Stromal cell of bone marrow (primary cell): ENCODE measurements around the gene CCDC178.

ENCODE experiments used
- DNase-seq: peaks from one replicate; pipeline ENCODE4 v3.0.0-alpha.2; 2012; ENCODE audit warnings: low read depth

Gene CCDC178

DNA sequence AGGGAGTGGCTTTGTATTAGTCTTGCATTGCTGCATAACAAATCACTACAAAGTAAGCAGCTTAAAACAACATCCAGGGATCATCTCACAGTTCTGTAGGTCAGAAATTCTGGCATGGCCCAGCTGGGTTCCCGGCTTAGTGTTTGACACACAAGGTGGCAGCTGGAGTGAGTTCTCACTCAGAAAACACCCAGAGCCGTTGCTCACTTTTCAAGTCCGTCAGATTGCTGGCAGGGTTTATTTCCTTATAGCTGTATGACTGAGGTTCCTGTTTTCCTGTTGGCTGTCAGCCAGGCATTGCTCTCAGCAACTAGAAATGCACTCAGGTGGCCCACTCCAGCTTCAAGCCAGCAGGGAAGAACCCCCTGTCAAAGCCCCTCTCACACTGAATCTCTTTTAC, 324.1 kb downstream of the CCDC178 start:
- DNase-seq = no peak

GRCh38 chr18:33115917-33116316, 324.6 kb downstream of the CCDC178 start:
- DNase-seq = no peak

GRCh38 chr18:33115476-33115875, 325.0 kb downstream of the CCDC178 start:
- DNase-seq = no peak

- no peak for DNase-seq
These were observed 325.8 kb downstream of the CCDC178 start for GRCh38 chr18:33114749-33115148.

- DNase-seq = no peak
These were observed 327.1 kb downstream of the CCDC178 start for GRCh38 chr18:33113416-33113815.

GRCh38 chr18:33107511-33107910, 333.0 kb downstream of the CCDC178 start:
- DNase-seq = no peak

GRCh38 chr18:33101316-33101715, 339.2 kb downstream of the CCDC178 start:
- no peak for DNase-seq

GRCh38 chr18:33099626-33100025, 340.9 kb downstream of the CCDC178 start:
- no peak for DNase-seq

GRCh38 chr18:33097126-33097525, 343.4 kb downstream of the CCDC178 start:
- DNase-seq = no peak

DNA sequence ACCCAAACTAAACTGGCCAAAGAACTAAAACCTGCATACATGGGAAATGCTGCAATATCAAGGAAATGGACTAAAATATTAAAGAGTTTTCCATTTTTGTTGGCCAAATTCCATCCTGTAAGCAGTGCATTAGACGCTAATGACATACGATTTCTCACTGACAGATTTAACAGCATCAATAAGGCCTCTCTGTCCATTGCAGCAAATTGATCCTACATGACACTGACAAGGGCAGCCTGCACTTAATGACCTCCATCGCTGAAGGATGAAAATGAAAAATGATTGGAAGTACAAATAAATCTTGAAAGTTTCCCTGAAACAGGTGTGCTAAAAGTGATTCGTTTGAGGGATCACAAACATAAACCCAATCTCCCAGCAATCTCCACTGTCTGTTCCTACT, 350.1 kb downstream of the CCDC178 start:
- no peak for DNase-seq

DNA sequence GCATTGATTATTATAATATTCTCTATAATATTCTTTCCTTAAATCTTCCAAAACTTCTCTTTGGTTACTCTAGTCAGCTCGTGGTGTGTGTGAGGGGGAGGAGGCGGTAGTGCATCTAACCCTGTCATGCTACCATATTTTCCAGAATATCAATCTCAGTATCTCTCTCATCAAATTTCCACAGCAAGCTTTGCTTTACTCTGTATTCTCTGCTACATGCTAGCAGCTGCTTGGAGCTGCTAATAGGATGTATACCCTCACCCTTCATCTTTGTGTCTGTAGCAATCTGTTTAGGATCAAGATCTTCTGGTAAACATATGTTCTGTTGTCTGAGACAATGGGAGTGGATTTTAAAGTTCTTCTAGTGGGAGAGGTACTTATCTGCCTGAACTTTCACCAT, 363.9 kb downstream of the CCDC178 start:
- no peak for DNase-seq

- no peak for DNase-seq
These were observed 366.4 kb downstream of the CCDC178 start for GRCh38 chr18:33074125-33074524.

DNA sequence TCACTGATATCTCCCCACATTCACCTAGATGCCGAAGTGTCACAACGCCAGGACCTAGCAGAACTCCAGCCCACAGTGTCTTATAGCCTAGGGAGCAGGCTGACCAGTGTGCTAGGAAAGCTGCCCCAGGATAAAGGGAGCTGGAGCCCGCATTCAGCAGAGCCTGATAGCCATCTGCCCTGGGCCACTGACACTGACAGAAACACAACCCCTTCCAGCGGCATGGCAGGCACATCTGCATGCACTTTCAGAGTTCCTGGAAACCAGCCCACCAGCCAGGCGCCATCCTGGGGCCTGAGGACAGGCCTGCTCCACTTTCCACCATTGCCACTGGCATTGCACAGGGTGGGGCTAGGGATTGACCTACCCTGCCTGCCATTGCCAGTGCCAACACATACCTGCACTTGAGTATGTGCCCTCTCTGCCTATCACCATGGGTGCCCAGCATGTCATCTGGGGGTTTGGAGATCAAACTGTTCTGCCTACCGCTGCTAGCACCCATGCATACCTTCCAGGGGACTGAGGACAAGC, 377.6 kb downstream of the CCDC178 start:
- no peak for DNase-seq

- no peak for DNase-seq
These were observed 387.6 kb downstream of the CCDC178 start for GRCh38 chr18:33052886-33053285.

DNA sequence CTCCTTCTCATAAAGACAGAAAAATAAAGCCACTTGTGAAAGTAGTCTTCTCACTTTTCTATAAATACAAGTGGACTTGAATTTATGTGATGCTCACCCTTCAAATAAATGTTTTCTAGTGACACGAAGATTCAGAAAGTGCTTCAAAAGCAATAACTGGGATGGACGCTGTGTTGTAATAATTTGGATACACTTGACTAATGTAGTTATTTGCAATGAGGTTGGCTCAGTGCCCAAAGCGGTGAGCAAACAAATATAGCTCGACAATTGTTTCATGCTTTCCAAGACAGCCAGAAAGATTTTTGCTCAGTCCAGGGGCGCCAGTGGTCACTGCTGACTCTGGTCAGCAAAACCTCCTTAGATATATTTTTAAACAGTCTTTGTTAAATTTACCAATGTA, 389.1 kb downstream of the CCDC178 start:
- DNase-seq = no peak

GRCh38 chr18:33040213-33040612, 400.3 kb downstream of the CCDC178 start:
- DNase-seq = no peak

- peak; percentile 68 for DNase-seq
These were observed 405.6 kb downstream of the CCDC178 start for GRCh38 chr18:33034945-33035344.

DNA sequence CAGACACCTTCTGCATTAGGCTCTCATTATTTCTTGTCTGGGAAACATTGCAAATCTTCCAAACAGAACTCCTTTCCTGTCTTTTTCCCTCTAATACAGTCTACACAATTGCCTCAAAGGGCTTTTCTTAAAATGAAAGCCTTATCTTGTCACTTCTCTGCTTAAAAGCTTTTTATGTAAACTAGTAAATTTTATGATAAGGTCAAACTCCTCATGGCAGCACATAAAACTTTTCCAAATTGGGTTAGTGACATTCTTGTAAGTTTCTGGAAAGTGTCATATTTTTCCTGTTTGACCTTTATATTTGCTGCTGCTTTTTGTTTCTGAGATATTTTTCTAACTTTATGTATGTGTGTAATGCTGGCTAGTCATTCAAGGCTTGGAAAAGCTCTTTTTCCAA, 406.3 kb downstream of the CCDC178 start:
- no peak for DNase-seq

DNA sequence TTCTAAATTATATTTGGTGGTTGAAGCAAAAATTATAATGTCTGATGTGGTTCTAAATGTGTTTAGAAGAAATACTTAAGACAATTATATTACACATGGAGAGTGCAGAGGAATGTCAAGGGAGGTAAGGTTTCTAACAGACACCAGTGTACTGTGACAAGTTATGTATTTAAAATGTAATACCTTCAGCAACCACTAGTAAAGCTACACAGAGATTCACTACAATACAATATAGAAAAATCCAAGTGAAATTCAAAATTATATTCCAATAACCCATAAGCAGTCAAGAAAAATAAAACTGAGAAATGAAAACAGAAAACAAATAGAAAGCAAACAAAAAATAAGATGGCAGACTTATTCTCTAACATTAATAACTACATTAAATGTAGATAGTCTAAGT, 418.2 kb downstream of the CCDC178 start:
- no peak for DNase-seq

DNA sequence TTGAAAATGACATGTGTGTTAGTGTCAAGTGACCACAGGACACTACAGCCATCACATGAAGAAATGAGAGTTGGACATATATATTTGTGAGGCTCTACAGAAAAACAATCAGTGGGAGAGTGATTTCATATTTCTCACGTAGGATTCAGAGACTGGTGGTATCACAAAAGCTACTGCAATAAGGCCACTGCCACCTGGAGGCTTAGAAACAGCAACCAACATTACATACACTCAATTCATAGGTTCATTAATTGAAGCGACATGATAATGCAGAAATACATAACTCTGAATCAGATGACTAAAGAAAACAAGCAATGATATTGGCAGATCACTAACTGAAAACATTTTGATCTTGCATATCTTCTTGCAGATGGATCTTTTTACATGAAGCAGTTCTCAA, 419.6 kb downstream of the CCDC178 start:
- DNase-seq = no peak

DNA sequence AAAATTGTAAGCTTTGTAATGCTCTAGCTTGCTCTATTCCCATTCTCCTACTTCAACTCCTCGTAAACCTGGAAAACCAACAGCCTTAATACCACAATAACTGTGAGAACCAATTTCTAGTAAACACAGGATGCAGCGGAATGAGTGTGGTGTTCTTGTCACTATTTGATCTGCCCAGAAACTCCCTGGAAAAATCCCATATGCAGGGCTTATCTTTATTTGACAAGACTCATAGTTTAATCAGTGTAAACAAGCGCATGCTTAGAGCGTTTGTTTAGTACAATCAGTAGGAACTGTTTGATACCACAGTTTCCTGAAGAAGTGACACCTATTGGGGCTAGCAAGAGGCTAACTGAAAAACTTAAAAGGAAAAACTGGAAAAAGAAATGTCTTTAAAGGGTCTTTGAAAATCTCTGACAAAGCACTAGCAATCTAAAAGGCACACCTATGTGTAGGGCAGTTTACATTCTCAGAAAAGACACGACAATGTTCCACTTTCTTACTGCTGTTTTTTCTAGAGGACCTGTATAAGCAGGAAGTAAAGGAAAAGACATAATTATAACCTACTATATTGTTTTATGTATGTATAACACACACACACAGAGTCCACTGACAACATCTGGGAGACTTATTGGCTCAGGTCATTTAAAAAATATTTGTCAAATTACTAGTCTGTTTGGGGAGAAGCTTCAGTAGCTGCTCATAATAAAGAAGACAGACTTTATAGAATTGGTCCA, 426.3 kb downstream of the CCDC178 start:
- DNase-seq = no peak

DNA sequence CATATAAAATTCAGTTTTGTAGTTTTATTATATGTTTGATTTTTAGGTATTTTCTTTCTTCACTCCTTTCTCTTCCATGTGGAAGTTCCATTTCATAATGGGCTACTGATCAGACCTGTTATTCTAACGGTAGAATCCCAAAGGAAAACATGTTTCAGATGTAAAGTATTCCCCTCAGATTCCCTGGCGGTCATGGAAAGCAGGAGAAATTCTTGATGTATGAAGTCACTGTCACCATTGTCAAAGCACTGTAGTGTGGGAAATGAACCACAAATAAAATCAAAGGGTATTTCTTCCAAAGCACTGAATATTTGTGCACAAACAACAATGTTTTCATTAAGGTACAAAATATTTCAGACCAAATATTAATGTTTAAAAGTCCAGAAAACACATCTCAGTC, 430.4 kb downstream of the CCDC178 start:
- DNase-seq = no peak

GRCh38 chr18:32998921-32999320, 441.6 kb downstream of the CCDC178 start:
- no peak for DNase-seq

DNA sequence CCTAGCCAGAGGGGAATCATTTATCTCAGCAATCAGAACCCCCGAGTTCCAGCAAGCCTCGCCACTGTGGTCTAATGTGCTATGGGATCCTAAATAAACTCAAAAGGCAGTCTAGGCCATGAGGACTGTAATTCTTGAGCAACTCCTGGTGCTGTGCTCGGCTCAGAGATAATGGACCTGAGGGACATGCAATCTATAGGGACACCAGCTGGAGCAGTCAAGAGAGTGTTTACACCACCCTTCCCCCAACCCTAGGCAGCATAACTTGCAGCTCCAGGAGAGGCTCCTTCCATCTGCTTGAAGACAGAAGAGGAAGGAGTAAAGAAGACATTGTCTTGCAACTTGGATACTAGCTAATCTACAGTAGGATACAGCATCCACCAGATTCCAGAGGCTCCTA, 442.2 kb downstream of the CCDC178 start:
- no peak for DNase-seq
